ENCODE results near the gene TP53RK.

TP53RK gene

GRCh38 chr20:46639587-46639986 is 49.7 kb downstream of the TP53RK start:
- H3K36me3 ChIP-seq (ENCODE audit: control insufficient read depth, insufficient read depth, low read length): no peaks in the 10 kb centered on the region
- H3K9me3 ChIP-seq (ENCODE audit: control insufficient read depth, insufficient read depth, low read length): no peaks in the 10 kb centered on the region
- no peaks in the 10 kb centered on the region for H3K27me3 ChIP-seq (ENCODE audit: control insufficient read depth, insufficient read depth, low read length)
- H3K4me3 ChIP-seq (ENCODE audit: low read depth, low read length): no peak overlapping the region
- no peaks in the 10 kb centered on the region for H3K4me1 ChIP-seq (ENCODE audit: control insufficient read depth, insufficient read depth, low read length)
- H3K9ac ChIP-seq (ENCODE audit: low read depth, low read length): no peak overlapping the region

- Histone ChIP-seq H3K4me1 (ENCODE audit: control insufficient read depth, insufficient read depth, low read length) (no peaks in the 10 kb centered on the region), H3K36me3 (ENCODE audit: control insufficient read depth, insufficient read depth, low read length) (no peaks in the 10 kb centered on the region), H3K27me3 (ENCODE audit: control insufficient read depth, insufficient read depth, low read length) (no peaks in the 10 kb centered on the region), H3K9ac (ENCODE audit: low read depth, low read length) (no peak overlapping the region), H3K9me3 (ENCODE audit: control insufficient read depth, insufficient read depth, low read length) (no peaks in the 10 kb centered on the region), H3K4me3 (ENCODE audit: low read depth, low read length) (no peak overlapping the region)
These were observed 50.4 kb downstream of the TP53RK start for GRCh38 chr20:46638898-46639274.

DNA sequence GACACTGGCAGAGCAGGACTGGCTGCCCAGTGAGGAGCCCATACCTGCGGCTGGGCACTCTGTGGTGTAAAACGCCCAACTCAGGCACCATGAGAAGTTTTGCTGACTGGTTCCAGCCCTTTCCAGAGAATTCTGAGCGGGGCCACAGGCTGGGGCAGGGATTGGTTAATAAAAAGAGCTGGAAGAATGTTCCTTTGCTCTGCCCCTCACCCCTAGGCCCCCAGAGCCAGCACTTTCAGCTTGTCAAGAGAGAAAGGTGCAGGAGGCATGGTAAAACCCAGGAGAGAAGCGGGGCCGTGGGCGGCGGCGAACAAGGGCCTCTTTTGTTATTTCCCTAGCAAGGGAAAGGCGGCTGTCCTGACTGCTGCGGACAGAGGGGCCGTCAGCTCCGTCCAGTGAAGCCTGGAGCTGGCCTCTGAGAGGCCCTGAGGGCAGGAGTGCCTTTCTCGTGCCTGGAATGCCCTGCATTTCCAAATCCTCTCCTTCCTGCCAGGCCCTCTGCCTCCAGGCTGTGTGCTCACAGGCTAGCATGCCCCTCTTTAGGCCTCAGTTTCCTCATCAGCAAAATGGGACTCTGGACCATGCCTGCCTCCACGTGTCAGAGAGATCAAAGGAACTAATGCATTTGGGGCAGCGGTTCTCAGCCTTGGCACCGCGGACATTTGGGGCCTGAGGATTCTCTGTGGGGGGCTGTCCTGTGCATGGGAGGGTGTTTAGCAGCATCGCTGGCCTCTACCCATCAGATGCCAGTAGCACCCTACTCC is 50.9 kb downstream of the TP53RK start:
- no peak overlapping the region for H3K9ac ChIP-seq (ENCODE audit: low read depth, low read length)
- H3K9me3 ChIP-seq (ENCODE audit: control insufficient read depth, insufficient read depth, low read length): no peaks in the 10 kb centered on the region
- no peaks in the 10 kb centered on the region for H3K27me3 ChIP-seq (ENCODE audit: control insufficient read depth, insufficient read depth, low read length)
- H3K36me3 ChIP-seq (ENCODE audit: control insufficient read depth, insufficient read depth, low read length): no peaks in the 10 kb centered on the region
- no peaks in the 10 kb centered on the region for H3K4me1 ChIP-seq (ENCODE audit: control insufficient read depth, insufficient read depth, low read length)
- H3K4me3 ChIP-seq (ENCODE audit: low read depth, low read length): no peak overlapping the region

DNA sequence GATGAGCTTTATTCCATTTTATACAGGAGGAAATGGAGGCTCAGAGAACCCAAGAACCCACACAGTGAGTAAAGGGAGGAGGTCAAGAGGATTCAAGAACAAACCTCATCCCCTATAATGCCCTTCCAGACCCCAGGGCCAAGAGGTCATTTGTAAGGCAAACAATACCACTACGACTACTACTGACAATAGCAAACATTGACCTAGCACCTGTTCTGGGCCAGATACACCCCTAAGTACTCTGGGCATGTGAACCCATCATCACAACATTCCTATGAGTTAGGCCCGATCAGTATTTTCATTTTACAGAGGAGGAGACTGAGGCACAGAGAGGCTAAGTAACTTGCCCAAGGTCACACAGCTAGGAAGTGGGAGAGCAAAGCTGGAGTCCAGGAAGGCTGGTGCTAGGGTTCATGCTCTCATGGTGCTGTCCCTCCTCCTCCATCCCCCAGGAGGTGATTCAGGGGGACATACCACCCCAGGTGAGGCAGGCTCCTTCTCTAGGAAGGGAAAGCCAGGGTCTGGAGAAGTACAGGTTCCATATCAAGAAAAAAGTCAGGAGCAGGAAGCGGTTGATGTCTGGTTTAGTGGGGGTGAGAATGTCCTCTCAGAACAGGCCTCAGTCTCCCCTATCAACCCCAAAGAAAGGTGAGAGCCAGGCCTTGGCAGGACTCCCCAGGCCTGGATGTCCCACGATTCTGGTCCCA is 51.7 kb downstream of the TP53RK start:
- no peaks in the 10 kb centered on the region for H3K36me3 ChIP-seq (ENCODE audit: control insufficient read depth, insufficient read depth, low read length)
- no peaks in the 10 kb centered on the region for H3K27me3 ChIP-seq (ENCODE audit: control insufficient read depth, insufficient read depth, low read length)
- H3K9me3 ChIP-seq (ENCODE audit: control insufficient read depth, insufficient read depth, low read length): no peaks in the 10 kb centered on the region
- no peak overlapping the region for H3K9ac ChIP-seq (ENCODE audit: low read depth, low read length)
- no peaks in the 10 kb centered on the region for H3K4me1 ChIP-seq (ENCODE audit: control insufficient read depth, insufficient read depth, low read length)
- no peak overlapping the region for H3K4me3 ChIP-seq (ENCODE audit: low read depth, low read length)

DNA sequence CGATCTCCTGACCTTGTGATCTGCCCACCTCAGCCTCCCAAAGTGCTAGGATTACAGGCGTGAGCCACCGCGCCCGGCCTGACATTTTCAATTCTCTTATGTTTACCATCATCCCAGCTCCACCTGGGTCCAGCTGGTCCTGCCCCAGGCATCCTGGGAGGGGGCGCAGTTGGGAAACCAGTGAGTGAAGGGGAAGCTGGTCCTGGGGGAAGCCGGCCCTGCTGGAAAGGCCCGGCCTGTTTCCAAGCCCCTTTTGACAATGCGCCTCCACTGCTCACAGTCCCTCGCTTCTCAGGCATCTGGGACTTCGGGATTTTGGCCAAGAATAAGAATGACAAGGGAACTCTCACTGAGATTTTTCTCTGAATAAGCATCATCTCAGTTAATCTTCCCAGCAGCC is 52.2 kb downstream of the TP53RK start:
- Histone ChIP-seq H3K4me1 (ENCODE audit: control insufficient read depth, insufficient read depth, low read length) (no peaks in the 10 kb centered on the region), H3K4me3 (ENCODE audit: low read depth, low read length) (no peak overlapping the region), H3K9ac (ENCODE audit: low read depth, low read length) (no peak overlapping the region), H3K36me3 (ENCODE audit: control insufficient read depth, insufficient read depth, low read length) (no peaks in the 10 kb centered on the region), H3K27me3 (ENCODE audit: control insufficient read depth, insufficient read depth, low read length) (no peaks in the 10 kb centered on the region), H3K9me3 (ENCODE audit: control insufficient read depth, insufficient read depth, low read length) (no peaks in the 10 kb centered on the region)

DNA sequence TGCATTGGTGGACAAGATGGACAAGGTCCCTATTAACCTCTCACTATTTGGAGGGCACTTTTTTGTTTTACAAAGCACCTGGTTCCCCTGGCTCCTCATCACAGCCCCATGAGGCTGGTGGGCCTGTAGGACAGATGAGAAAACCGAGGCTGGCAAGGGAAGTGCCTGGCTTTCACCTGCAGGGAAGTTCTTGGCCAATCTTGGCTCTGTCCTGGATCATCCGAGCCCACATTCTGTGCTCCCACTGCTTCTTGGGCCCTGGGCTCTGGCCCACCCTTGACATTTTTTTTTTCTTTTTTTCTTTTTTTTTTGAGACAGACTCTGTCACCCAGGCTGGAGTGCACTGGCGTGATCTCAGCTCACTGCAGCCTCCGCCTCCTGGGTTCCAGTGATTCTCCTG is 52.7 kb downstream of the TP53RK start:
- H3K4me3 ChIP-seq (ENCODE audit: low read depth, low read length): no peak overlapping the region
- no peaks in the 10 kb centered on the region for H3K9me3 ChIP-seq (ENCODE audit: control insufficient read depth, insufficient read depth, low read length)
- no peaks in the 10 kb centered on the region for H3K36me3 ChIP-seq (ENCODE audit: control insufficient read depth, insufficient read depth, low read length)
- H3K4me1 ChIP-seq (ENCODE audit: control insufficient read depth, insufficient read depth, low read length): peaks cover 5% of the 10 kb centered on the region
- no peak overlapping the region for H3K9ac ChIP-seq (ENCODE audit: low read depth, low read length)
- no peaks in the 10 kb centered on the region for H3K27me3 ChIP-seq (ENCODE audit: control insufficient read depth, insufficient read depth, low read length)

- Histone ChIP-seq H3K36me3 (ENCODE audit: control insufficient read depth, insufficient read depth, low read length) (no peaks in the 10 kb centered on the region), H3K27me3 (ENCODE audit: control insufficient read depth, insufficient read depth, low read length) (no peaks in the 10 kb centered on the region), H3K4me1 (ENCODE audit: control insufficient read depth, insufficient read depth, low read length) (peaks cover 9% of the 10 kb centered on the region), H3K4me3 (ENCODE audit: low read depth, low read length) (no peak overlapping the region), H3K9ac (ENCODE audit: low read depth, low read length) (no peak overlapping the region), H3K9me3 (ENCODE audit: control insufficient read depth, insufficient read depth, low read length) (no peaks in the 10 kb centered on the region)
These were observed 53.6 kb downstream of the TP53RK start for GRCh38 chr20:46635514-46636136.

GRCh38 chr20:46634528-46634927 is 54.7 kb downstream of the TP53RK start:
- peaks cover 9% of the 10 kb centered on the region for H3K4me1 ChIP-seq (ENCODE audit: control insufficient read depth, insufficient read depth, low read length)

More at GRCh38 chr20:46634528-46634927, 54.7 kb downstream of the TP53RK start:
- no peak overlapping the region for H3K9ac ChIP-seq (ENCODE audit: low read depth, low read length)
- H3K9me3 ChIP-seq (ENCODE audit: control insufficient read depth, insufficient read depth, low read length): no peaks in the 10 kb centered on the region
- H3K36me3 ChIP-seq (ENCODE audit: control insufficient read depth, insufficient read depth, low read length): no peaks in the 10 kb centered on the region
- no peak overlapping the region for H3K4me3 ChIP-seq (ENCODE audit: low read depth, low read length)
- no peaks in the 10 kb centered on the region for H3K27me3 ChIP-seq (ENCODE audit: control insufficient read depth, insufficient read depth, low read length)

All from iPS-15b (cell line).